PC-9 (cell line): ENCODE measurements around the gene NUB1.

Experiments used
- EZH2 ChIP-seq: fragments of 200-600 bp; sonication (generic); IDR thresholded peaks from 2 replicates; pipeline ENCODE4 v1.8.0; 2017; ENCODE audit warnings: antibody characterized with exemption, low read depth
- TF ChIP-seq, protein P1 (sequence below): fragments of 200-600 bp; sonication (generic); conservative IDR thresholded peaks from 2 replicates; pipeline ENCODE4 v1.6.1; 2017; ENCODE audit warnings: mixed run types, antibody characterized with exemption, mild to moderate bottlenecking, moderate library complexity

- TF ChIP-seq, protein P1, sequence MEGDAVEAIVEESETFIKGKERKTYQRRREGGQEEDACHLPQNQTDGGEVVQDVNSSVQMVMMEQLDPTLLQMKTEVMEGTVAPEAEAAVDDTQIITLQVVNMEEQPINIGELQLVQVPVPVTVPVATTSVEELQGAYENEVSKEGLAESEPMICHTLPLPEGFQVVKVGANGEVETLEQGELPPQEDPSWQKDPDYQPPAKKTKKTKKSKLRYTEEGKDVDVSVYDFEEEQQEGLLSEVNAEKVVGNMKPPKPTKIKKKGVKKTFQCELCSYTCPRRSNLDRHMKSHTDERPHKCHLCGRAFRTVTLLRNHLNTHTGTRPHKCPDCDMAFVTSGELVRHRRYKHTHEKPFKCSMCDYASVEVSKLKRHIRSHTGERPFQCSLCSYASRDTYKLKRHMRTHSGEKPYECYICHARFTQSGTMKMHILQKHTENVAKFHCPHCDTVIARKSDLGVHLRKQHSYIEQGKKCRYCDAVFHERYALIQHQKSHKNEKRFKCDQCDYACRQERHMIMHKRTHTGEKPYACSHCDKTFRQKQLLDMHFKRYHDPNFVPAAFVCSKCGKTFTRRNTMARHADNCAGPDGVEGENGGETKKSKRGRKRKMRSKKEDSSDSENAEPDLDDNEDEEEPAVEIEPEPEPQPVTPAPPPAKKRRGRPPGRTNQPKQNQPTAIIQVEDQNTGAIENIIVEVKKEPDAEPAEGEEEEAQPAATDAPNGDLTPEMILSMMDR: no peak
- no peak for TF ChIP-seq EZH2
Measured at GRCh38 chr7:151375530-151376217, 34.1 kb downstream of the NUB1 start.
